Left ventricle myocardium inferior (tissue), 1 donor: ENCODE results near the gene RASGRP4. TPM values are rescaled to one million over a fixed set of nuclear protein-coding genes. Genes with fewer than 3 reads are reported as not detected.
"Not testable (repeated sequence)": the region's sequence is repeated elsewhere in the genome, so short reads cannot be mapped to it uniquely, and the experiment has no call there.

Source experiments
- DNase-seq: peaks from one replicate; pipeline ENCODE4 v3.0.0-alpha.2; 2020
- H3K27ac ChIP-seq: fragments of 200-600 bp; replicated peaks from 2 replicates; pipeline ENCODE4 v1.8.0; 2021
- H3K27me3 ChIP-seq: fragments of 200-600 bp; 2 replicates; pipeline ENCODE4 v1.8.0; 2021; ENCODE audit warnings: low read depth
- H3K36me3 ChIP-seq: fragments of 200-600 bp; 2 replicates; pipeline ENCODE4 v1.8.0; 2021
- H3K4me1 ChIP-seq: fragments of 200-600 bp; 2 replicates; pipeline ENCODE4 v1.8.0; 2021
- H3K4me3 ChIP-seq: fragments of 200-600 bp; 2 replicates; pipeline ENCODE4 v1.8.0; 2021; ENCODE audit warnings: mild to moderate bottlenecking, moderate library complexity
- H3K9me3 ChIP-seq: fragments of 200-600 bp; replicated peaks from 2 replicates; pipeline ENCODE4 v1.8.0; 2021
- CTCF ChIP-seq: fragments of 200-600 bp; IDR thresholded peaks from 2 replicates; pipeline ENCODE4 v1.8.0; 2021; ENCODE audit warnings: antibody characterized with exemption, mild to moderate bottlenecking, borderline replicate concordance
- intact Hi-C: fragments of 100-400 bp; cut with micrococcal nuclease; formaldehyde crosslinking; loops from one replicate; pipeline ENCODE4 v1.11.0; 2022
- long read RNA-seq: library from polyadenylated mRNA; unstranded; transcript quantifications from one replicate; pipeline ENCODE4 v2.0.0, GENCODE V29; 2021
- total RNA-seq: library from RNA; stranded (reverse); fragmentation: NEBNext Ultra II Directional; extraction: Animal tissue kit (Norgen Biotek cat#: 25700); gene quantifications from one replicate; pipeline ENCODE4 v1.2.1, GENCODE V29; 2021
- donor health status: DM: no; HTN: yes; CAD: no; lungs with severe emphysema.

Gene RASGRP4, protein sequence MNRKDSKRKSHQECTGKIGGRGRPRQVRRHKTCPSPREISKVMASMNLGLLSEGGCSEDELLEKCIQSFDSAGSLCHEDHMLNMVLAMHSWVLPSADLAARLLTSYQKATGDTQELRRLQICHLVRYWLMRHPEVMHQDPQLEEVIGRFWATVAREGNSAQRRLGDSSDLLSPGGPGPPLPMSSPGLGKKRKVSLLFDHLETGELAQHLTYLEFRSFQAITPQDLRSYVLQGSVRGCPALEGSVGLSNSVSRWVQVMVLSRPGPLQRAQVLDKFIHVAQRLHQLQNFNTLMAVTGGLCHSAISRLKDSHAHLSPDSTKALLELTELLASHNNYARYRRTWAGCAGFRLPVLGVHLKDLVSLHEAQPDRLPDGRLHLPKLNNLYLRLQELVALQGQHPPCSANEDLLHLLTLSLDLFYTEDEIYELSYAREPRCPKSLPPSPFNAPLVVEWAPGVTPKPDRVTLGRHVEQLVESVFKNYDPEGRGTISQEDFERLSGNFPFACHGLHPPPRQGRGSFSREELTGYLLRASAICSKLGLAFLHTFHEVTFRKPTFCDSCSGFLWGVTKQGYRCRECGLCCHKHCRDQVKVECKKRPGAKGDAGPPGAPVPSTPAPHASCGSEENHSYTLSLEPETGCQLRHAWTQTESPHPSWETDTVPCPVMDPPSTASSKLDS
- total RNA-seq: 1.5 TPM
- long read RNA-seq, partial matches to known transcripts: 1 of 2 reads
- long read RNA-seq, other reads (novel, unspliced or antisense): 1 of 2 reads

- H3K4me3 ChIP-seq: peak within 1 kb of the TSS; percentile 46
- intact Hi-C loops: no loop called here
- H3K27me3 ChIP-seq: peaks cover 56% of the 10 kb centered on the region
- peaks cover 5% of the 10 kb centered on the region for H3K4me1 ChIP-seq
- H3K27ac ChIP-seq: peak within 1 kb of the TSS; percentile 23
- H3K9me3 ChIP-seq: no peaks in the 10 kb centered on the region
- H3K36me3 ChIP-seq: no peaks in the 10 kb centered on the region
- DNase-seq: peak; percentile 51
- no peak for TF ChIP-seq CTCF
Measured at GRCh38 chr19:38425810-38426466, at the start of gene RASGRP4. Gene RASGRP4, minus strand, starts transcription at chr19:38426219. Its CDS starts 128 bp downstream, at chr19:38426091.

GRCh38 chr19:38475176-38475575 lies 49.2 kb upstream of the RASGRP4 start:
- no peak for TF ChIP-seq CTCF
- intact Hi-C loops: no loop called here
- Histone ChIP-seq H3K36me3 (no peaks in the 10 kb centered on the region), H3K27me3 (peaks cover 54% of the 10 kb centered on the region), H3K4me3 (no peak overlapping the region), H3K4me1 (no peaks in the 10 kb centered on the region), H3K9me3 (no peaks in the 10 kb centered on the region), H3K27ac (no peak overlapping the region)
- DNase-seq: no peak

DNA sequence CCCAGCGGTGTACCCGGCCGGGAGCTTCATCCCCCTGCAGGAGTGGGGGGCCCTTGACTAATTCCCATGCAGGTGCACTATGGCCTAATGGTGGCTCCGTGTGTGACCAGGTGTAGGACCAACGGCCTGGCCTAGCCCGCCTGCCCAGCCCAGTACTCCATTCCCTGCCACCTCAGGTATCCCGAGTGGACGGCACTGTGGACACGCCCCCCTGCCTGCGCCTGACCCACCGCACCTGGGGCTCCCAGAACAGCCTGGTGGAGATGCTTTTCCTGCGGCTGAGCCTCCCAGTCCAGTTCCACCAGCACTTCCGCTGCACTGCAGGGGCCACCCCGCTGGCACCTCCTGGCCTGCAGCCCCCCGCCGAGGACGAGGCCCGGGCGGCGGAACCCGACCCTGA lies 47.2 kb upstream of the RASGRP4 start:
- Histone ChIP-seq H3K27ac (no peak overlapping the region), H3K4me1 (no peaks in the 10 kb centered on the region), H3K36me3 (no peaks in the 10 kb centered on the region), H3K9me3 (no peaks in the 10 kb centered on the region), H3K4me3 (no peak overlapping the region), H3K27me3 (peaks cover 73% of the 10 kb centered on the region)
- no peak for TF ChIP-seq CTCF
- no peak for DNase-seq
- intact Hi-C loops: no loop called here

DNA sequence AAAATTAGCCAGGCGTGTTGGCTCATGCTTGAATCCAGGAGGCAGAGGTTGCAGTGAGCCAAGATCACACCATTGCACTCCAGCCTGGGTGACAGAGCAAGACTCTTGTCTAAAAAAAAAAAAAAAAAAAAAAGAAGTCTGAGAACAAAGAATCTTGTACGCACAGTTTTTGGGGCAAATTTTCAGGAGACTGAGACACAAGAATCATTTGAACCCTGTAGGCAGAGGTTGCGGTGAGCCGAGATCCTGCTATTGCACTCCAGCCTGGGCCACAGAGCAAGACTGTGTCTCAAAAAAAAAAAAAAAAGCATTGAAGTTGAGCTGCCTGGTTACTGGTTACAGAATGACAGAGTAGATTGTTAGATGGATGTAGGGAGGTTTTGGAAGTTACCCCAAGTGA lies 46.7 kb upstream of the RASGRP4 start:
- intact Hi-C loops, H3K27ac ChIP-seq, H3K9me3 ChIP-seq, H3K4me3 ChIP-seq, DNase-seq, H3K4me1 ChIP-seq, H3K36me3 ChIP-seq: not testable (repeated sequence)
- H3K27me3 ChIP-seq: peaks cover 71% of the 10 kb centered on the region

- Histone ChIP-seq H3K4me3 (no peak overlapping the region), H3K4me1 (no peaks in the 10 kb centered on the region), H3K27ac (no peak overlapping the region), H3K27me3 (peaks cover 60% of the 10 kb centered on the region), H3K9me3 (no peaks in the 10 kb centered on the region), H3K36me3 (no peaks in the 10 kb centered on the region)
- intact Hi-C loops: no loop called here
- no peak for DNase-seq
- TF ChIP-seq CTCF: no peak
Measured at GRCh38 chr19:38470788-38471480, 44.9 kb upstream of the RASGRP4 start.
